GM13976 (cell line): ENCODE data around the gene TENM4.

ENCODE experiments used
- DNase-seq: peaks from one replicate; pipeline ENCODE4 v3.0.0; 2012; ENCODE audit warnings: low spot score
- in situ Hi-C: fragments of 300-500 bp; cut with MboI; formaldehyde crosslinking; loops from one replicate; pipeline ENCODE4 v1.12.0; 2022; ENCODE audit warnings: low sequenced_read_pairs, mixed read lengths, inconsistent platforms; ENCODE audit not compliant: unreplicated experiment
- TF ChIP-seq, protein P1 (sequence below): IDR thresholded peaks from 2 replicates; pipeline ENCODE4 v1.5.1; 2012; ENCODE audit warnings: borderline replicate concordance, mild to moderate bottlenecking; ENCODE audit not compliant: insufficient read depth; ENCODE audit errors: extremely low read depth, missing control alignments, control extremely low read depth

Gene TENM4

DNA sequence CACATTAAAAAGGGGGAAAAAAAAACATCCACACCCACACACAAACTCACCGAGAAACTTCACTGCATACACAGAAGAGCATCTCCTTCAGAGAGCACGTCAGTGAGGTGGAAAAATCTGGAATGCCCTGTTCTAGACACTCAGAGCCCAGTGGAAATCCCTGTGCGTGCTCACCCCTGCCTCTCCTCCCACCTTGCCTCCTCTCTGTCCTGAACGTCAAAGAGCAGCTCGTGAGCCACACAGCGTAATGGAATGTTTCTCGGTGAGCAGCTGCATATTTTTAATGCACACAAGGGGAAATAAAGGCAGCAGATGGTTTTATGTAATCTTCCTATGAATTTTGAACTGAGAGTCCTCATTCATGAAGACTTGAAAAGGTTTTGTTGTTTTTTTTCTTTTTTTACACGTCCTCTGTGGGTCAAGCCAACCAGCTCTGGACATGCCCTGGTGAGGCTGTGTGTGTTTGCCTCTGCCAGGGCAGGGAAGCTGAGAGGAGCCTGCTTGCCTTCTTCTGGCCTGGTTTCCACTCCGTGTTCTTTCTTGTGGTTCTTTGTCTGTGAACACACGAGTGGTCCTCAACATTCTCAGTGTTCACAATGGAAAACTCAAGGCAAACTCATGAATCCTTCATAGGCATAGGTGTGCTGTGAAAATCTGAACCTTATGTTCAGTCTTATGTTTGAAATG lies 219.2 kb downstream of the TENM4 start:
- in situ Hi-C loops, result no loop called here
- TF ChIP-seq, protein P1, sequence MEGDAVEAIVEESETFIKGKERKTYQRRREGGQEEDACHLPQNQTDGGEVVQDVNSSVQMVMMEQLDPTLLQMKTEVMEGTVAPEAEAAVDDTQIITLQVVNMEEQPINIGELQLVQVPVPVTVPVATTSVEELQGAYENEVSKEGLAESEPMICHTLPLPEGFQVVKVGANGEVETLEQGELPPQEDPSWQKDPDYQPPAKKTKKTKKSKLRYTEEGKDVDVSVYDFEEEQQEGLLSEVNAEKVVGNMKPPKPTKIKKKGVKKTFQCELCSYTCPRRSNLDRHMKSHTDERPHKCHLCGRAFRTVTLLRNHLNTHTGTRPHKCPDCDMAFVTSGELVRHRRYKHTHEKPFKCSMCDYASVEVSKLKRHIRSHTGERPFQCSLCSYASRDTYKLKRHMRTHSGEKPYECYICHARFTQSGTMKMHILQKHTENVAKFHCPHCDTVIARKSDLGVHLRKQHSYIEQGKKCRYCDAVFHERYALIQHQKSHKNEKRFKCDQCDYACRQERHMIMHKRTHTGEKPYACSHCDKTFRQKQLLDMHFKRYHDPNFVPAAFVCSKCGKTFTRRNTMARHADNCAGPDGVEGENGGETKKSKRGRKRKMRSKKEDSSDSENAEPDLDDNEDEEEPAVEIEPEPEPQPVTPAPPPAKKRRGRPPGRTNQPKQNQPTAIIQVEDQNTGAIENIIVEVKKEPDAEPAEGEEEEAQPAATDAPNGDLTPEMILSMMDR, result no peak
- DNase-seq, result no peak

DNA sequence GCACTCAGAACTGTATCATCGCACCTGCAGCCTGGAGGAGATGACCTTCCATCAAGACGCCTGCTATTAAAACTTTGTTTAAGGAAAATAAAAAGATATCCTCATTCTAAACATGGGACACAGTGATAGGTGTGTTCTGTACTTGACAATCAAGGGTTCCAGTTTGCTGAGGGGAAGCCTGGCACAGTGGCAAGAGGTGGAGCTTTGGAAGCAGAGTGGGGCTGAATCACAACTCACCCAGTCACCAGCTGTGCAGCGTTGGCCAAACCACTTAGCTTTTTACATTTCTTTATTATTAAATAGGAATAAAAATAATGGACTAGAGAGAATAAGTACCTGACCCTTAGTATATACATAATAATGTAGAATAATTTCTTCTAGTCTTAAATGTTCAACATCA lies 220.7 kb downstream of the TENM4 start:
- TF ChIP-seq, protein P1, result no peak
- no peak for DNase-seq
- in situ Hi-C loops, result no loop called here

GRCh38 chr11:79219186-79220045 lies 221.4 kb downstream of the TENM4 start:
- DNase-seq, result no peak
- in situ Hi-C loops, result no loop called here
- TF ChIP-seq, protein P1, result no peak

GRCh38 chr11:79212741-79213190 lies 228.1 kb downstream of the TENM4 start:
- DNase-seq, result no peak
- in situ Hi-C loops, result no loop called here
- TF ChIP-seq, protein P1, result no peak

- DNase-seq, result no peak
- in situ Hi-C loops, result no loop called here
These were observed 231.1 kb downstream of the TENM4 start for GRCh38 chr11:79209540-79210266.

GRCh38 chr11:79208126-79208525 lies 232.7 kb downstream of the TENM4 start:
- in situ Hi-C loops, result no loop called here
- TF ChIP-seq, protein P1, result no peak

More at GRCh38 chr11:79209540-79210266, 231.1 kb downstream of the TENM4 start:
- TF ChIP-seq, protein P1, result no peak

More at GRCh38 chr11:79208126-79208525, 232.7 kb downstream of the TENM4 start:
- DNase-seq, result no peak
